H1 (cell line): ENCODE results near the gene RBMS1. TPM values are rescaled to one million over a fixed set of nuclear protein-coding genes. Genes with fewer than 3 reads are reported as not detected.

Source experiments
- CTCF ChIA-PET: fragments of 300-600 bp; sonication (Branson Sonifier 250); formaldehyde crosslinking; loops from one replicate; lab custom pipeline; 2021; ENCODE audit not compliant: partially characterized antibody; lab: Charles Lee
- POLR2A ChIA-PET: fragments of 300-600 bp; sonication (Branson Sonifier 250); formaldehyde crosslinking; loops from one replicate; lab custom pipeline; 2021; ENCODE audit warnings: inconsistent platforms; ENCODE audit not compliant: partially characterized antibody; lab: Charles Lee
- DNase-seq, 2 experiments: peaks; one replicate each; pipeline versions ENCODE4 v3.0.0 to v3.0.0-alpha.2; 2010 to 2022; ENCODE audit warnings: low spot score in 2 of 2, low read depth in 1 of 2, mixed read lengths in 1 of 2
- FAIRE-seq: peaks from 2 replicates; lab custom pipeline; 2011; peaks lifted over from hg19 to GRCh38; lab: Jason Lieb, UNC
- H2AFZ ChIP-seq: 2 replicates; pipeline ENCODE4 v1.8.1; 2012; ENCODE audit warnings: low read length, inconsistent platforms
- H2AK5ac ChIP-seq: 2 replicates; pipeline ENCODE4 v1.6.1; 2013; ENCODE audit warnings: low read depth, low read length
- H2BK120ac ChIP-seq: replicated peaks from 2 replicates; pipeline ENCODE3; 2013; ENCODE audit warnings: low read depth, low read length, inconsistent platforms
- H2BK12ac ChIP-seq: 2 replicates; pipeline ENCODE4 v1.6.1; 2013; ENCODE audit warnings: low read depth, low read length
- H2BK15ac ChIP-seq: 2 replicates; pipeline ENCODE4 v1.6.1; 2013; ENCODE audit warnings: low read length
- H2BK20ac ChIP-seq: 2 replicates; pipeline ENCODE4 v1.6.1; 2013; ENCODE audit warnings: low read length
- H2BK5ac ChIP-seq: 2 replicates; pipeline ENCODE4 v1.6.1; 2013; ENCODE audit warnings: low read depth, low read length
- H3K14ac ChIP-seq: 2 replicates; pipeline ENCODE4 v1.6.1; 2013; ENCODE audit warnings: inconsistent platforms; ENCODE audit not compliant: insufficient read length
- H3K18ac ChIP-seq: 2 replicates; pipeline ENCODE4 v1.6.1; 2013; ENCODE audit warnings: low read length; ENCODE audit errors: extremely low read depth
- H3K23ac ChIP-seq: 2 replicates; pipeline ENCODE4 v1.6.1; 2013; ENCODE audit warnings: inconsistent platforms; ENCODE audit not compliant: insufficient read length
- H3K23me2 ChIP-seq: 2 replicates; pipeline ENCODE4 v1.6.1; 2013; ENCODE audit warnings: low read depth, low read length
- H3K27ac ChIP-seq: 2 replicates; pipeline ENCODE4 v1.6.1; 2011; ENCODE audit warnings: low read depth, low read length, inconsistent platforms
- H3K27me3 ChIP-seq, 4 experiments: replicated peaks in 1 of 4; 1 replicate in 1 of 4; 2 replicates in 3 of 4; pipeline versions ENCODE4 v1.6.1 to v1.8.1; 2011 to 2013; ENCODE audit warnings: low read length in 3 of 4, mild to moderate bottlenecking in 3 of 4, inconsistent platforms in 2 of 4, mixed read lengths in 2 of 4, moderate library complexity in 1 of 4; ENCODE audit not compliant: control insufficient read depth in 3 of 4, insufficient read depth in 3 of 4; ENCODE audit errors: extremely low read depth in 1 of 4
- H3K36me3 ChIP-seq, 4 experiments: 2 replicates each; pipeline versions ENCODE4 v1.6.1 to v1.8.1; 2011 to 2013; ENCODE audit warnings: mild to moderate bottlenecking in 4 of 4, low read length in 3 of 4, moderate library complexity in 2 of 4, control low read depth in 1 of 4, inconsistent platforms in 1 of 4; ENCODE audit not compliant: insufficient read depth in 4 of 4, control insufficient read depth in 2 of 4
- H3K4ac ChIP-seq: replicated peaks from 2 replicates; pipeline ENCODE3; 2013; ENCODE audit warnings: low read length, low read depth, mixed read lengths, inconsistent platforms; ENCODE audit not compliant: insufficient read length
- H3K4me1 ChIP-seq, 4 experiments: replicated peaks in 1 of 4; 1 replicate in 1 of 4; 2 replicates in 3 of 4; pipeline versions ENCODE4 v1.6.1 to v1.8.1; 2011 to 2013; ENCODE audit warnings: low read length in 3 of 4, inconsistent platforms in 2 of 4, mixed read lengths in 1 of 4; ENCODE audit not compliant: insufficient read depth in 4 of 4, control insufficient read depth in 3 of 4
- H3K4me2 ChIP-seq, 2 experiments: 2 replicates each; pipeline versions ENCODE4 v1.6.1 to v1.8.1; 2011 to 2013; ENCODE audit warnings: low read depth in 2 of 2, low read length in 2 of 2, control low read depth in 1 of 2, inconsistent platforms in 1 of 2, mild to moderate bottlenecking in 1 of 2; ENCODE audit not compliant: insufficient read depth in 1 of 2
- H3K4me3 ChIP-seq, 4 experiments: fragments of 200-600, 300-600 bp in 1 of 4; sonication (generic), shearing (Covaris generic), sonication (Bioruptor Twin) in 1 of 4; 2 replicates each; pipeline versions ENCODE4 v1.5.1 to v1.8.1; 2011 to 2016; ENCODE audit warnings: low read length in 4 of 4, low read depth in 3 of 4, control low read depth in 2 of 4, inconsistent platforms in 2 of 4, mild to moderate bottlenecking in 2 of 4, mixed read lengths in 1 of 4, moderate library complexity in 1 of 4; ENCODE audit not compliant: insufficient read depth in 2 of 4; ENCODE audit errors: extremely low read depth in 1 of 4
- H3K56ac ChIP-seq: replicated peaks from 2 replicates; pipeline ENCODE3; 2013; ENCODE audit warnings: low read depth, mild to moderate bottlenecking, mixed read lengths, low read length, inconsistent platforms; ENCODE audit not compliant: insufficient read length
- H3K79me1 ChIP-seq: 2 replicates; pipeline ENCODE4 v1.6.1; 2013; ENCODE audit warnings: low read depth, low read length, control low read depth
- H3K79me2 ChIP-seq, 2 experiments: 2 replicates each; pipeline versions ENCODE4 v1.6.1 to v1.8.1; 2012 to 2013; ENCODE audit warnings: low read length in 2 of 2, mild to moderate bottlenecking in 2 of 2, inconsistent platforms in 1 of 2; ENCODE audit not compliant: insufficient read depth in 2 of 2, control insufficient read depth in 1 of 2
- H3K9ac ChIP-seq, 4 experiments: replicated peaks in 1 of 4; 1 replicate in 1 of 4; 2 replicates in 3 of 4; pipeline versions ENCODE4 v1.6.1 to v1.8.1; 2011 to 2013; ENCODE audit warnings: low read depth in 3 of 4, low read length in 3 of 4, control low read depth in 2 of 4, mild to moderate bottlenecking in 2 of 4, moderate library complexity in 2 of 4, inconsistent platforms in 1 of 4; ENCODE audit errors: extremely low read depth in 1 of 4
- H3K9me3 ChIP-seq, 2 experiments: 2 replicates each; pipeline versions ENCODE4 v1.6.1 to v1.8.1; 2012 to 2013; ENCODE audit warnings: mild to moderate bottlenecking in 2 of 2, moderate library complexity in 2 of 2, control low read depth in 1 of 2, inconsistent platforms in 1 of 2, low read depth in 1 of 2, low read length in 1 of 2, mixed read lengths in 1 of 2; ENCODE audit not compliant: insufficient read depth in 2 of 2
- H4K20me1 ChIP-seq, 2 experiments: replicated peaks in 1 of 2; 2 replicates each; pipeline versions ENCODE3 to v1.8.1; 2011 to 2013; ENCODE audit warnings: inconsistent platforms in 2 of 2, low read length in 2 of 2, mild to moderate bottlenecking in 1 of 2; ENCODE audit not compliant: insufficient read depth in 2 of 2, control insufficient read depth in 1 of 2
- H4K5ac ChIP-seq: 2 replicates; pipeline ENCODE4 v1.6.1; 2013; ENCODE audit warnings: low read length, low read depth, mixed read lengths, inconsistent platforms; ENCODE audit not compliant: insufficient read length
- H4K8ac ChIP-seq: 2 replicates; pipeline ENCODE4 v1.8.0; 2013; ENCODE audit warnings: mild to moderate bottlenecking, moderate library complexity, low read length, inconsistent platforms; ENCODE audit not compliant: insufficient read depth; ENCODE audit errors: extremely low read depth
- H4K91ac ChIP-seq: replicated peaks from 2 replicates; pipeline ENCODE3; 2013; ENCODE audit warnings: low read length, mixed read lengths, inconsistent platforms; ENCODE audit not compliant: insufficient read length
- CREB1 ChIP-seq: IDR thresholded peaks from 2 replicates; pipeline ENCODE4 v1.6.1; 2012; ENCODE audit warnings: inconsistent platforms
- TEAD4 ChIP-seq: IDR thresholded peaks from 2 replicates; pipeline ENCODE4 v1.6.1; 2012; ENCODE audit warnings: low read depth, low read length, inconsistent platforms, mixed read lengths
- ZNF274 ChIP-seq: IDR thresholded peaks from 2 replicates; pipeline ENCODE4 v1.7.0; 2012; ENCODE audit warnings: low read length, borderline replicate concordance; ENCODE audit errors: extremely low read depth
- WGBS, 2 experiments: shearing (Covaris generic) in 1 of 2; methylation state at CpG; one replicate each; pipeline versions ENCODE4 v1.1.6 to v1.1.7; 2013 to 2015; ENCODE audit warnings: low lambda C conversion rate in 2 of 2, mixed read lengths in 2 of 2, inconsistent platforms in 1 of 2, low coverage in 1 of 2, missing lambda C conversion rate in 1 of 2; ENCODE audit not compliant: insufficient replicate concordance in 2 of 2, insufficient coverage in 1 of 2, insufficient read length in 1 of 2; ENCODE audit errors: extremely low coverage in 1 of 2, missing lambda C conversion rate in 1 of 2; 5-methylcytosine and 5-hydroxymethylcytosine counted together
- polyA plus RNA-seq, 7 experiments: library from polyadenylated mRNA; depleted of rRNA in 3 of 7; stranded (reverse) in 5 of 7; unstranded in 2 of 7; fragments of >200 nt in 5 of 7; fragments of 200-250 nt in 2 of 7; gene quantifications; 1 replicate in 5 of 7; 2 replicates in 1 of 7; 4 replicates in 1 of 7; pipeline versions ENCODE4 v1.2.1 to v1.2.3, GENCODE V29; 2011 to 2013; ENCODE audit warnings: missing spikeins in 2 of 7, mixed read lengths in 2 of 7
- total RNA-seq: library from RNA; stranded (reverse); fragmentation: NEBNext Ultra II Directional; extraction: Animal tissue kit (Norgen Biotek cat#: 25700); gene quantifications from 2 replicates; pipeline ENCODE4 v1.2.1, GENCODE V29; 2021

Gene RBMS1
- total and polyA plus RNA-seq, 2 of the 8 experiments (the other 6 are each of a cell fraction or from before 2014, with no cell fraction given) = 53.7 to 60.0 TPM

GRCh38 chr2:160376576-160376975, 117.0 kb downstream of the RBMS1 start:
- Histone ChIP-seq H3K56ac (no peak overlapping the region), H2BK12ac (no peak overlapping the region; the same call in 1 of the 2 replicates), H3K27ac (no peak overlapping the region), H2BK120ac (peak overlapping the region; percentile 54), H3K4ac (peak overlapping the region; percentile 91), H3K79me2 (peaks cover 0 to 82% of the 10 kb centered on the region in 2 experiments; a peak in 3 of 4 replicates), H3K9ac (no peak overlapping the region), H4K91ac (no peak overlapping the region), H4K20me1 (peaks cover 0 to 8% of the 10 kb centered on the region in 2 experiments), H3K18ac (no peak overlapping the region), H2BK5ac (peak overlapping the region; percentile 60; the same call in 1 of the 2 replicates), H3K27me3 (no peaks in the 10 kb centered on the region), H3K4me3 (no peak overlapping the region), H3K23me2 (no peaks in the 10 kb centered on the region), H3K4me1 (peaks cover 4 to 19% (median 13%) of the 10 kb centered on the region in 4 experiments; a peak in 6 of 7 replicates), H2BK20ac (no peak overlapping the region), H2AK5ac (peak overlapping the region; percentile 82; the same call in 1 of the 2 replicates), H2BK15ac (no peak overlapping the region), H3K79me1 (peaks cover 1% of the 10 kb centered on the region; the same call in 1 of the 2 replicates), H3K9me3 (no peaks in the 10 kb centered on the region), H4K8ac (no peak overlapping the region), H3K23ac (no peak overlapping the region), H4K5ac (no peak overlapping the region), H3K14ac (no peak overlapping the region), H2AFZ (no peak overlapping the region), H3K4me2 (peak overlapping the region in 1 of 2 experiments; percentile 50; a peak in 2 of 4 replicates), H3K36me3 (no peaks in the 10 kb centered on the region)
- FAIRE-seq (no peak), DNase-seq (no peak)
- CTCF ChIA-PET = interaction anchor here (0.7 to 2.9 kb wide), 11 partner anchors 11 to 274 kb away, joined by 3 to 14 read pairs (median 4); no protein-coding TSS in a partner anchor
- POLR2A ChIA-PET = interaction anchor here (0.6 kb wide), 1 partner anchor 1544 kb away, joined by 3 read pairs; no protein-coding TSS in a partner anchor
- 75% methylated on average over 4 of the region's 4 CpGs; no CpG with 5 or more reads in 1 of the 2 experiments for WGBS, 2 experiments
- TF ChIP-seq ZNF274 (no peak), CREB1 (no peak), TEAD4 (peak; percentile 45; the same call in 1 of the 2 replicates)
